Measurements from ENCODE around the gene OTOP1.
"Not testable (repeated sequence)": the region's sequence is repeated elsewhere in the genome, so short reads cannot be mapped to it uniquely, and the experiment has no call there.

OTOP1 gene

GRCh38 chr4:4227510-4228355 lies 1.0 kb upstream of the OTOP1 start:
- DNase-seq: no peak

- DNase-seq: no peak
Observed at GRCh38 chr4:4225915-4226605, 669 bp downstream of the OTOP1 start.

GRCh38 chr4:4217113-4217512 lies 9.6 kb downstream of the OTOP1 start:
- no peak for DNase-seq

- no peak for DNase-seq
Observed at GRCh38 chr4:4216648-4217047, 10.1 kb downstream of the OTOP1 start.

- not testable (repeated sequence) for DNase-seq
Observed at GRCh38 chr4:4213674-4214073, 13.1 kb downstream of the OTOP1 start.

- no peak for DNase-seq
Observed at GRCh38 chr4:4206204-4206603, 20.5 kb downstream of the OTOP1 start.

GRCh38 chr4:4204401-4204745 lies 22.4 kb downstream of the OTOP1 start:
- no peak for DNase-seq

- no peak for DNase-seq
Observed at GRCh38 chr4:4203688-4204400, 22.9 kb downstream of the OTOP1 start.

- no peak for DNase-seq
Observed at GRCh38 chr4:4202510-4202909, 24.2 kb downstream of the OTOP1 start.

- DNase-seq: no peak
Observed at GRCh38 chr4:4200624-4201023, 26.1 kb downstream of the OTOP1 start.

GRCh38 chr4:4195354-4195753 lies 31.4 kb downstream of the OTOP1 start:
- no peak for DNase-seq

- DNase-seq: not testable (repeated sequence)
Observed at GRCh38 chr4:4188557-4188956, 38.2 kb downstream of the OTOP1 start.

- no peak for DNase-seq
Observed at GRCh38 chr4:4185528-4185927, 41.2 kb downstream of the OTOP1 start.

GRCh38 chr4:4182835-4183568 lies 43.7 kb downstream of the OTOP1 start:
- peak; percentile 41 to 44 for DNase-seq

- no peak for DNase-seq
Observed at GRCh38 chr4:4170596-4171150, 56.1 kb downstream of the OTOP1 start.

GRCh38 chr4:4167981-4168780 lies 58.5 kb downstream of the OTOP1 start:
- not testable (repeated sequence) for DNase-seq

GRCh38 chr4:4166986-4167385 lies 59.7 kb downstream of the OTOP1 start:
- DNase-seq: not testable (repeated sequence)

GRCh38 chr4:4165701-4166392 lies 60.9 kb downstream of the OTOP1 start:
- DNase-seq: not testable (repeated sequence)

GRCh38 chr4:4164532-4165173 lies 62.1 kb downstream of the OTOP1 start:
- not testable (repeated sequence) for DNase-seq

GRCh38 chr4:4162186-4162585 lies 64.5 kb downstream of the OTOP1 start:
- DNase-seq: not testable (repeated sequence)

All from activated T-cell treated with anti-CD3 and anti-CD28 coated beads, Interleukin-2, amount 50 U/mL, for 48 hours (primary cell).